WTC11 (cell line): ENCODE results near the gene RGS14.

Experiments used
- AFF4 ChIP-seq: sonication (generic); formaldehyde crosslinking; IDR thresholded peaks from 2 replicates; pipeline ENCODE4 v1.8.1; 2023; ENCODE audit warnings: mild to moderate bottlenecking, missing genetic modification reagents, borderline replicate concordance
- CREB1 ChIP-seq: sonication (generic); formaldehyde crosslinking; IDR thresholded peaks from 2 replicates; pipeline ENCODE4 v1.8.0; 2023; ENCODE audit warnings: mild to moderate bottlenecking, missing genetic modification reagents
- CREM ChIP-seq: sonication (generic); formaldehyde crosslinking; IDR thresholded peaks from 2 replicates; pipeline ENCODE4 v1.8.1; 2022; ENCODE audit warnings: mild to moderate bottlenecking, missing genetic modification reagents, moderate library complexity
- CTCF ChIP-seq: fragments of 200-600 bp; IDR thresholded peaks from 2 replicates; pipeline ENCODE4 v1.8.0; 2022; ENCODE audit warnings: antibody characterized with exemption
- FOXJ3 ChIP-seq: sonication (generic); formaldehyde crosslinking; IDR thresholded peaks from 2 replicates; pipeline ENCODE4 v1.9.0; 2021; ENCODE audit warnings: missing genetic modification reagents, mild to moderate bottlenecking, borderline replicate concordance
- MAX ChIP-seq: sonication (generic); formaldehyde crosslinking; IDR thresholded peaks from 2 replicates; pipeline ENCODE4 v1.8.0; 2022; ENCODE audit warnings: mild to moderate bottlenecking, missing genetic modification reagents
- NR1H2 ChIP-seq: sonication (generic); formaldehyde crosslinking; IDR thresholded peaks from 2 replicates; pipeline ENCODE4 v1.9.0; 2021; ENCODE audit warnings: mild to moderate bottlenecking, moderate library complexity, missing genetic modification reagents
- NR2C2 ChIP-seq: sonication (generic); formaldehyde crosslinking; IDR thresholded peaks from 2 replicates; pipeline ENCODE4 v1.8.0; 2022; ENCODE audit warnings: mild to moderate bottlenecking, missing genetic modification reagents
- USF2 ChIP-seq: sonication (generic); formaldehyde crosslinking; IDR thresholded peaks from 2 replicates; pipeline ENCODE4 v1.8.1; 2023; ENCODE audit warnings: mild to moderate bottlenecking, missing genetic modification reagents, moderate library complexity
- ZNF263 ChIP-seq: sonication (generic); formaldehyde crosslinking; IDR thresholded peaks from 2 replicates; pipeline ENCODE4 v1.8.1; 2022; ENCODE audit warnings: low read depth, mild to moderate bottlenecking, moderate library complexity, missing genetic modification reagents

GRCh38 chr5:177357459-177358351, at the start of gene RGS14:
- TF ChIP-seq AFF4 (CRISPR knock-in tag) (no peak), NR2C2 (CRISPR knock-in tag) (no peak), FOXJ3 (CRISPR knock-in tag) (no peak), CTCF (no peak), USF2 (CRISPR knock-in tag) (no peak), ZNF263 (no peak), CREM (CRISPR knock-in tag) (no peak), NR1H2 (CRISPR knock-in tag) (no peak), MAX (CRISPR knock-in tag) (no peak), CREB1 (CRISPR knock-in tag) (no peak)
